Omental fat pad (tissue), 4 donors: ENCODE results near the gene TREH. TPM values are rescaled to one million over a fixed set of nuclear protein-coding genes. Genes with fewer than 3 reads are reported as not detected.

Experiments used
- ATAC-seq: fragments of 150-250 bp; one replicate; pipeline ENCODE4 v1.9.1; 2016; ENCODE audit warnings: mild to moderate bottlenecking, moderate library complexity; ENCODE audit not compliant: low FRiP score
- DNase-seq: peaks from one replicate; pipeline ENCODE4 v3.0.0-alpha.2; 2019; ENCODE audit warnings: low spot score
- CTCF ChIP-seq, 3 donors: fragments of 450-650 bp; IDR thresholded peaks; one replicate each; pipeline ENCODE4 v1.5.1; 2016 to 2017; ENCODE audit warnings: antibody characterized with exemption in 3 of 3, mild to moderate bottlenecking in 3 of 3, moderate library complexity in 2 of 3
- total RNA-seq, 4 donors: library from RNA; depleted of rRNA; stranded (reverse); fragments of >200 nt; gene quantifications; one replicate each; pipeline ENCODE4 v1.1.0, GENCODE V29; 2016

TREH gene
- total RNA-seq, 4 donors from 2014 or later, result not detected

GRCh38 chr11:118629761-118630661, 49.4 kb downstream of the TREH start:
- ATAC-seq, result no peak
- DNase-seq, result no peak
- no peak for TF ChIP-seq CTCF (IDR thresholded peaks at IDR 0.05)

GRCh38 chr11:118628861-118629549, 50.4 kb downstream of the TREH start:
- TF ChIP-seq CTCF (IDR thresholded peaks at IDR 0.05), result no peak
- no peak for DNase-seq
- ATAC-seq, result no peak

GRCh38 chr11:118628432-118628831, 51.0 kb downstream of the TREH start:
- no peak for ATAC-seq
- TF ChIP-seq CTCF (IDR thresholded peaks at IDR 0.05), result no peak

GRCh38 chr11:118628031-118628430, 51.4 kb downstream of the TREH start:
- DNase-seq, result no peak
- ATAC-seq, result no peak
- no peak for TF ChIP-seq CTCF (IDR thresholded peaks at IDR 0.05)

More at GRCh38 chr11:118628432-118628831, 51.0 kb downstream of the TREH start:
- no peak for DNase-seq

- ATAC-seq (no peak), DNase-seq (no peak)
- no peak for TF ChIP-seq CTCF (IDR thresholded peaks at IDR 0.05)
Measured at GRCh38 chr11:118627566-118627965, 51.9 kb downstream of the TREH start.

GRCh38 chr11:118625976-118626375, 53.5 kb downstream of the TREH start:
- ATAC-seq (no peak), DNase-seq (no peak)
- no peak for TF ChIP-seq CTCF (IDR thresholded peaks at IDR 0.05)
